SK-N-MC (cell line): ENCODE results near the gene SMARCA4.

ENCODE experiments used
- EZH2 ChIP-seq: fragments of 200-600 bp; sonication (generic); IDR thresholded peaks from one replicate; pipeline ENCODE4 v1.6.1; 2017; ENCODE audit warnings: antibody characterized with exemption
- FOXP2 ChIP-seq: optimal IDR thresholded peaks from 2 replicates; pipeline ENCODE3; 2011; ENCODE audit warnings: mild to moderate bottlenecking, moderate library complexity; ENCODE audit not compliant: insufficient read depth; ENCODE audit errors: extremely low read length, control extremely low read depth
- POLR2AphosphoS5 ChIP-seq: IDR thresholded peaks from 2 replicates; pipeline ENCODE4 v1.6.1; 2012; ENCODE audit warnings: mild to moderate bottlenecking, low read depth, low read length, borderline replicate concordance

- TF ChIP-seq POLR2AphosphoS5 = no peak
- no peak for TF ChIP-seq EZH2
- TF ChIP-seq FOXP2 = no peak
Observed at GRCh38 chr19:10952809-10953208, 8.0 kb upstream of the SMARCA4 start.
